ENCODE results near the gene ICA1L.

Gene ICA1L

GRCh38 chr2:202780514-202781021, 91.0 kb downstream of the ICA1L start:
- peak in 1 of 5 donors; percentile 61 for DNase-seq

GRCh38 chr2:202778217-202778616, 93.3 kb downstream of the ICA1L start:
- no peak for DNase-seq

GRCh38 chr2:202774104-202774503, 97.5 kb downstream of the ICA1L start:
- no peak for DNase-seq

GRCh38 chr2:202773301-202773973, 98.1 kb downstream of the ICA1L start:
- DNase-seq = no peak

GRCh38 chr2:202771741-202772460, 99.7 kb downstream of the ICA1L start:
- DNase-seq = no peak

- no peak for DNase-seq
These were observed 100.2 kb downstream of the ICA1L start for GRCh38 chr2:202771336-202771735.

- DNase-seq = no peak
These were observed 102.4 kb downstream of the ICA1L start for GRCh38 chr2:202769201-202769600.

- no peak for DNase-seq
These were observed 103.3 kb downstream of the ICA1L start for GRCh38 chr2:202768273-202768672.

GRCh38 chr2:202765436-202765835, 106.1 kb downstream of the ICA1L start:
- no peak for DNase-seq

- no peak for DNase-seq
These were observed 106.6 kb downstream of the ICA1L start for GRCh38 chr2:202764991-202765390.

- no peak for DNase-seq
These were observed 107.7 kb downstream of the ICA1L start for GRCh38 chr2:202763916-202764315.

GRCh38 chr2:202762556-202762955, 109.0 kb downstream of the ICA1L start:
- DNase-seq = no peak

GRCh38 chr2:202760848-202761247, 110.7 kb downstream of the ICA1L start:
- DNase-seq = no peak

- DNase-seq = no peak
These were observed 113.0 kb downstream of the ICA1L start for GRCh38 chr2:202758604-202759003.

- DNase-seq = no peak
These were observed 113.4 kb downstream of the ICA1L start for GRCh38 chr2:202758128-202758527.

- DNase-seq = no peak
These were observed 114.2 kb downstream of the ICA1L start for GRCh38 chr2:202757339-202757738.

GRCh38 chr2:202756598-202756997, 115.0 kb downstream of the ICA1L start:
- no peak for DNase-seq

GRCh38 chr2:202754936-202755335, 116.6 kb downstream of the ICA1L start:
- DNase-seq = no peak

GRCh38 chr2:202752071-202752470, 119.5 kb downstream of the ICA1L start:
- no peak for DNase-seq

- no peak for DNase-seq
These were observed 120.7 kb downstream of the ICA1L start for GRCh38 chr2:202750763-202751427.

- DNase-seq = no peak
These were observed 122.1 kb downstream of the ICA1L start for GRCh38 chr2:202749477-202749876.

- no peak for DNase-seq
These were observed 128.0 kb downstream of the ICA1L start for GRCh38 chr2:202743613-202744012.

GRCh38 chr2:202736826-202737225, 134.7 kb downstream of the ICA1L start:
- DNase-seq = no peak

- no peak for DNase-seq
These were observed 145.5 kb downstream of the ICA1L start for GRCh38 chr2:202726070-202726469.

All from T-helper 1 cell (primary cell).